ENCODE data around the gene PNPT1.
"Not testable (repeated sequence)": the region's sequence is repeated elsewhere in the genome, so short reads cannot be mapped to it uniquely, and the experiment has no call there.

The PNPT1 gene

DNA sequence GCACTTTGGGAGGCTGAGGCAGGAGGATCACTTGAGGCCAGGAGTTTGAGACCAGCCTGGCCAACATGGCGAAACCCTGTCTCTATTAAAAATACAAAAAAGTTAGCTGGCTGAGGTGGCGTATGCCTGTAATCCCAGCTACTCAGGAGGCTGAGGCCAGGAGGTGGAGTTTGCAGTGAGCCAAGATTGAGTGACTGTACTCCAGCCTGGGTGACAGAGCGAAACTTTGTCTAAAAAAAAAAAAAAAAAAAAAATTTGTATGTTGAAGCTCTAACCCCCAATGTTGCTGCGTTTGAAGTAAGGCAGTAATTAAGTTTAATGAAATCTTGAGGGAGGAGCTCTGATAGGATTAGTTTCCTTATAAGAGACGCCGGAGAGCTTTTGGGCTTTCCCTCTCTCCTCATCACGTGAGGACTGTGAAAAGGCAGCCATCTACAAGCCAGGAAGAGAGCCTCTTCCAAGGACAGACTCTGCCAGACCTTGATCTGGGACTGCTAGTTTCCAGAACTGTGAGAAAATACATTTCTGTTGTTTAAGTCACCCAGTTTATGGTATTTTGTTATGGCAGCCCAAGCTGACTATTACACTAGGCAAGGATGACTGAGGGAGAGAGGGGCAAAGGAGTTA is 11.5 kb upstream of the PNPT1 start:
- H3K4me3 ChIP-seq, result no peak overlapping the region
- TF ChIP-seq POLR2AphosphoS5 (IDR thresholded peaks at IDR 0.05; ENCODE audit: borderline replicate concordance, low read depth, low read length), result no peak
- no peak for TF ChIP-seq EZH2 (IDR thresholded peaks at IDR 0.05)
- TF ChIP-seq FOXP2 (optimal IDR thresholded peaks at IDR 0.05; ENCODE audit: control extremely low read depth, extremely low read length, insufficient read depth), result no peak
- no peaks in the 10 kb centered on the region for H3K36me3 ChIP-seq (ENCODE audit: insufficient read depth, low read length)
- H3K27ac ChIP-seq, result no peak overlapping the region
- H3K9me3 ChIP-seq (ENCODE audit: low read depth, low read length), result no peaks in the 10 kb centered on the region
- no peak overlapping the region for H3K9ac ChIP-seq (ENCODE audit: insufficient read length)
- no peak for DNase-seq (ENCODE audit: low read depth, low spot score)

GRCh38 chr2:55703350-55703749 is 9.7 kb upstream of the PNPT1 start:
- no peak overlapping the region for H3K27ac ChIP-seq
- no peak for DNase-seq (ENCODE audit: low read depth, low spot score)
- no peak for TF ChIP-seq FOXP2 (optimal IDR thresholded peaks at IDR 0.05; ENCODE audit: control extremely low read depth, extremely low read length, insufficient read depth)
- H3K9ac ChIP-seq (ENCODE audit: insufficient read length), result no peak overlapping the region
- no peaks in the 10 kb centered on the region for H3K36me3 ChIP-seq (ENCODE audit: insufficient read depth, low read length)
- no peak overlapping the region for H3K4me3 ChIP-seq
- H3K9me3 ChIP-seq (ENCODE audit: low read depth, low read length), result no peaks in the 10 kb centered on the region

DNA sequence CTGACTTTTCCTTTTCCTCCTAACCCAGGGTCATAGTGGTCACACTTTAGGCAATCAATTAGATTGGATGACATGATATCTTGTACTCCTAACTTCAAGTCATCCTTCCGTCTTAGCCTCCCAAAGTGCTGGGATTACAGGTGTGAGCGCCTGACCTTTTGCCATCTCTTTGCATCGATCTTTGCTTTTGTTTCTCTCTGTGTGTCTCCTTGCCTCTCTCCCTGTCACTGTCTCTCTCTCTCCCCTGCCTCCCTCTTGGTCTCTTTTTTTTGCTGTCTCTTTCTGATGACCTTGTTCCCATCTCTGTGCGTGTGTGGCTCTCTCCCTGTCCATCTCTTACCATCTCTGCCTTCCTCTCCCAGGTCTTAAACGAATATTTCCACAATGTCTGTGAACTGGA is 904 bp downstream of the PNPT1 start:
- H3K27ac ChIP-seq; H3K9me3 ChIP-seq (ENCODE audit: low read depth, low read length); DNase-seq (ENCODE audit: low read depth, low spot score): not testable (repeated sequence)
- Histone ChIP-seq H3K36me3 (ENCODE audit: insufficient read depth, low read length) (peaks cover 30% of the 10 kb centered on the region), H3K4me3 (peak overlapping the region; percentile 98), H3K9ac (ENCODE audit: insufficient read length) (peak overlapping the region; percentile 93)

DNA sequence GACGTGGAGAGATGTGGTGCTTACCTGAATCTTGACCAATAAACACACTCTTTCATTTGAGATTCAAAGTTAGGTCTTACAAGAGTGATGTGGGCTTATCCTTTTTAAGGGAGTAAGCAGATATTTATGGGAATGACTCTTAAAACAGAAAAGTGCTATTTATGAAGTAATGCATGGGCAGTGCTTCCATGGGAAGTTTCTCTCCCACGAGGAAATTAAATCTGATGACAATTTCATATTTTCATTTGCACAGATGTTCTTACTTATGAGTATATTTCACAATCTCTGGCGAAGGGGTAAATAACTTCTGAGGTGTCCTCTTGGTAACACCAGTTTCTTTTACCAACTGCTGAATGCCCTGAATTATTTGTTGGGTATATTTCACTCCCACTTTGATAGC is 21.0 kb downstream of the PNPT1 start:
- Histone ChIP-seq H3K27ac (peak overlapping the region; percentile 75), H3K4me3 (peak overlapping the region; percentile 2; the same call in 1 of the 2 replicates), H3K9me3 (ENCODE audit: low read depth, low read length) (no peaks in the 10 kb centered on the region), H3K9ac (ENCODE audit: insufficient read length) (no peak overlapping the region), H3K36me3 (ENCODE audit: insufficient read depth, low read length) (peaks cover 67% of the 10 kb centered on the region)
- TF ChIP-seq FOXP2 (optimal IDR thresholded peaks at IDR 0.05; ENCODE audit: control extremely low read depth, extremely low read length, insufficient read depth) (no peak), EZH2 (IDR thresholded peaks at IDR 0.05) (no peak), POLR2AphosphoS5 (IDR thresholded peaks at IDR 0.05; ENCODE audit: borderline replicate concordance, low read depth, low read length) (no peak)
- no peak for DNase-seq (ENCODE audit: low read depth, low spot score)

GRCh38 chr2:55668956-55669355 is 24.7 kb downstream of the PNPT1 start:
- Histone ChIP-seq H3K27ac (no peak overlapping the region), H3K4me3 (no peak overlapping the region), H3K9ac (ENCODE audit: insufficient read length) (no peak overlapping the region), H3K9me3 (ENCODE audit: low read depth, low read length) (no peaks in the 10 kb centered on the region), H3K36me3 (ENCODE audit: insufficient read depth, low read length) (peaks cover 71% of the 10 kb centered on the region)
- DNase-seq (ENCODE audit: low read depth, low spot score), result no peak
- TF ChIP-seq POLR2AphosphoS5 (IDR thresholded peaks at IDR 0.05; ENCODE audit: borderline replicate concordance, low read depth, low read length) (no peak), FOXP2 (optimal IDR thresholded peaks at IDR 0.05; ENCODE audit: control extremely low read depth, extremely low read length, insufficient read depth) (no peak), EZH2 (IDR thresholded peaks at IDR 0.05) (no peak)

DNA sequence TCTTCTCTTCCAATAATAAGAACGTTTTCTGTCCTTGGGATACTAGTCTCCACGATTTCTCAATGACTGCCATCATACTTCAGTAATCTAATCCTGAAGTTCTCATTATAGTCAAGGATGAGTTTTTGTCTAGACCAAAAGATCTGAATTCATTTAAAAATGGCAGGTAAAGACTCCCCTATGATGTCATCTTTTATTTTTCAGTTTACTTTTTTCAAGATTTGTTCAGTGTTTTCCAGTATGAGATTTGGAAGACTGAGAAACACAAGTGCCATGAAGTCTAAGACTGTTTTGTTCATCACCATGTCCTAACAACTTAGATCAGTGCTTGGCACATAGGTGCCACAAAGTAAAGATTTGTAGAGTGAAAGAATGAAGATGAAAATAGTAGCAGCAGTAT is 40.4 kb downstream of the PNPT1 start:
- Histone ChIP-seq H3K36me3 (ENCODE audit: insufficient read depth, low read length) (peaks cover 38% of the 10 kb centered on the region), H3K9me3 (ENCODE audit: low read depth, low read length) (no peaks in the 10 kb centered on the region), H3K27ac (no peak overlapping the region), H3K4me3 (no peak overlapping the region), H3K9ac (ENCODE audit: insufficient read length) (no peak overlapping the region)
- TF ChIP-seq EZH2 (IDR thresholded peaks at IDR 0.05) (no peak), POLR2AphosphoS5 (IDR thresholded peaks at IDR 0.05; ENCODE audit: borderline replicate concordance, low read depth, low read length) (no peak), FOXP2 (optimal IDR thresholded peaks at IDR 0.05; ENCODE audit: control extremely low read depth, extremely low read length, insufficient read depth) (no peak)
- DNase-seq (ENCODE audit: low read depth, low spot score), result no peak

DNA sequence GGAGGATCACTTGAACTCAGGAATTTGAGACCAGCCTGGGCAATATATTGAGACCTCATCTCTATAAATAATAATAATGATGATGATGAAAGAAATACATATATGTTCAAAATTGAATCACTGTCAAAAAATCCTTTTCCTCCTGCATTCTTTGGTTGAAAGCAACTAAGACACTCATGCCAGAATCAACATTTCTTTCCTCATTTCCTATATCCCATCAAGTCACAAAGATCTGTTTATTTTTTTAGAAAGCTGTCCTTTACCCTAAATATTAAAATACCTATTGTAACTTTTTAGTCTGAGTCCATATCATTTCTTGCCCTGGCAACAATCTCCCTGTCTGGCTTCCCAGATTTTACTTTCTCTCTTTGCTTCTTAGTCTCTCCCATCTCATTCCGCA is 44.4 kb downstream of the PNPT1 start:
- no peak for DNase-seq (ENCODE audit: low read depth, low spot score)
- no peak for TF ChIP-seq FOXP2 (optimal IDR thresholded peaks at IDR 0.05; ENCODE audit: control extremely low read depth, extremely low read length, insufficient read depth)
- no peak for TF ChIP-seq EZH2 (IDR thresholded peaks at IDR 0.05)
- no peak for TF ChIP-seq POLR2AphosphoS5 (IDR thresholded peaks at IDR 0.05; ENCODE audit: borderline replicate concordance, low read depth, low read length)
- H3K9ac ChIP-seq (ENCODE audit: insufficient read length), result no peak overlapping the region
- H3K36me3 ChIP-seq (ENCODE audit: insufficient read depth, low read length), result peaks cover 39% of the 10 kb centered on the region
- H3K9me3 ChIP-seq (ENCODE audit: low read depth, low read length), result no peaks in the 10 kb centered on the region
- H3K4me3 ChIP-seq, result no peak overlapping the region
- no peak overlapping the region for H3K27ac ChIP-seq

DNA sequence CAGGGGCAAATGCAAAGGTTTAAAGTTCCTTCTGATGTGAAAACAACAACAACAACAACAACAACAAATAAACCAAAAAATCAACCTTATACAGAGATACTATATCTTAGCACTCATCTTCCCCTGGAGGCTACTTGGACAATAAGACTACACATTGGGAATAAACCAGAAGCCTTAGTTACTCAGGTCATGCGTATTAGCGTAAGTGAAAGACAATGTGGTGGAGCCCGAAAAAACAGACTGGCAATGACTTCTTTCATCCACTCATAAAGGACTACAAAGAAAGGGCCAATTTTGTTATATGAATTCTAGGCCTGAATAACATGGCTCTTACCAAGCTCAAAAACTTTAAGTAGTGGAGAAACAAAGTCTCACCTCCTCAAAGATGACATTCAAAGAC is 56.8 kb downstream of the PNPT1 start:
- Histone ChIP-seq H3K27ac (no peak overlapping the region), H3K9me3 (ENCODE audit: low read depth, low read length) (no peaks in the 10 kb centered on the region), H3K9ac (ENCODE audit: insufficient read length) (no peak overlapping the region), H3K4me3 (no peak overlapping the region), H3K36me3 (ENCODE audit: insufficient read depth, low read length) (peaks cover 62% of the 10 kb centered on the region)
- TF ChIP-seq EZH2 (IDR thresholded peaks at IDR 0.05) (no peak), POLR2AphosphoS5 (IDR thresholded peaks at IDR 0.05; ENCODE audit: borderline replicate concordance, low read depth, low read length) (no peak), FOXP2 (optimal IDR thresholded peaks at IDR 0.05; ENCODE audit: control extremely low read depth, extremely low read length, insufficient read depth) (no peak)
- DNase-seq (ENCODE audit: low read depth, low spot score), result no peak

GRCh38 chr2:55628931-55629330 is 64.7 kb downstream of the PNPT1 start:
- TF ChIP-seq POLR2AphosphoS5 (IDR thresholded peaks at IDR 0.05; ENCODE audit: borderline replicate concordance, low read depth, low read length) (no peak), FOXP2 (optimal IDR thresholded peaks at IDR 0.05; ENCODE audit: control extremely low read depth, extremely low read length, insufficient read depth) (no peak), EZH2 (IDR thresholded peaks at IDR 0.05) (no peak)
- no peak for DNase-seq (ENCODE audit: low read depth, low spot score)

More at GRCh38 chr2:55628931-55629330, 64.7 kb downstream of the PNPT1 start:
- Histone ChIP-seq H3K36me3 (ENCODE audit: insufficient read depth, low read length) (peaks cover 3% of the 10 kb centered on the region; the same call in 1 of the 2 replicates), H3K4me3 (no peak overlapping the region), H3K9ac (ENCODE audit: insufficient read length) (no peak overlapping the region), H3K9me3 (ENCODE audit: low read depth, low read length) (no peaks in the 10 kb centered on the region), H3K27ac (no peak overlapping the region)
